ENCODE data around the gene CDH5. TPM values are rescaled to one million over a fixed set of nuclear protein-coding genes. Genes with fewer than 3 reads are reported as not detected.
A peak's percentile ranks its signal among the peaks of the same experiment; 100 is the strongest.

CDH5 gene
- total and polyA plus RNA-seq, 2 of the 8 experiments (the other 6 are each of a cell fraction or from before 2014, with no cell fraction given) = 0.32 TPM

- H3K23ac ChIP-seq (ENCODE audit: insufficient read length) = no peak overlapping the region
- H3K79me2 ChIP-seq (ENCODE audit: control insufficient read depth in 1 of 2, insufficient read depth in 2 of 2, low read length in 2 of 2) = no peaks in the 10 kb centered on the region
- no peak overlapping the region for H4K91ac ChIP-seq (replicated peaks; ENCODE audit: insufficient read length, low read length)
- DNase-seq (ENCODE audit: low read depth in 1 of 2, low spot score in 2 of 2) (peak in 1 of 2 experiments; percentile 53), FAIRE-seq (no peak)
- no peak overlapping the region for H4K5ac ChIP-seq (ENCODE audit: insufficient read length, low read depth, low read length)
- no peak overlapping the region for H3K18ac ChIP-seq (ENCODE audit: extremely low read depth, low read length)
- no peaks in the 10 kb centered on the region for H3K9me3 ChIP-seq (ENCODE audit: insufficient read depth in 2 of 2, low read depth in 1 of 2, low read length in 1 of 2)
- no peak overlapping the region for H2AK5ac ChIP-seq (ENCODE audit: low read depth, low read length)
- H3K4ac ChIP-seq (replicated peaks; ENCODE audit: insufficient read length, low read depth, low read length) = no peak overlapping the region
- peaks cover 7% of the 10 kb centered on the region for H3K23me2 ChIP-seq (ENCODE audit: low read depth, low read length)
- H2BK15ac ChIP-seq (ENCODE audit: low read length) = peak overlapping the region; percentile 84; the same call in 1 of the 2 replicates
- H3K56ac ChIP-seq (replicated peaks; ENCODE audit: insufficient read length, low read depth, low read length) = no peak overlapping the region
- ChIA-PET CTCF (ENCODE audit: partially characterized antibody) (interaction anchor here (0.7 to 4.3 kb wide), 11 partner anchors 12 to 161 kb away, joined by 3 to 36 read pairs (median 4); no protein-coding TSS in a partner anchor), POLR2A (ENCODE audit: partially characterized antibody) (interaction anchor here (1.2 to 1.6 kb wide), 2 partner anchors 15 to 175 kb away, joined by 3 to 4 read pairs; no protein-coding TSS in a partner anchor)
- 25% methylated on average over 11 of the region's 11 CpGs; no CpG with 5 or more reads in 1 of the 2 experiments for WGBS, 2 experiments (ENCODE audit: extremely low coverage in 1 of 2, insufficient coverage in 1 of 2, insufficient read length in 1 of 2, insufficient replicate concordance in 2 of 2, low coverage in 1 of 2, low lambda C conversion rate in 2 of 2, missing lambda C conversion rate in 1 of 2)
- peak overlapping the region in 1 of 4 experiments; percentile 65; a peak in 3 of 8 replicates for H3K4me3 ChIP-seq (ENCODE audit: extremely low read depth in 1 of 4, insufficient read depth in 2 of 4, low read depth in 3 of 4, low read length in 4 of 4)
- H3K14ac ChIP-seq (ENCODE audit: insufficient read length) = no peak overlapping the region
- peaks cover 0 to 29% (median 21%) of the 10 kb centered on the region in 4 experiments; a peak in 6 of 7 replicates for H3K4me1 ChIP-seq (replicated peaks in 1 of 4; ENCODE audit: control insufficient read depth in 3 of 4, insufficient read depth in 4 of 4, low read length in 3 of 4)
- H3K27ac ChIP-seq (ENCODE audit: low read depth, low read length) = no peak overlapping the region
- H2BK120ac ChIP-seq (replicated peaks; ENCODE audit: low read depth, low read length) = no peak overlapping the region
- peak overlapping the region; percentile 67 to 86 for H3K4me2 ChIP-seq (ENCODE audit: insufficient read depth in 1 of 2, low read depth in 2 of 2, low read length in 2 of 2)
- H2BK5ac ChIP-seq (ENCODE audit: low read depth, low read length) = no peak overlapping the region
- no peak overlapping the region for H2BK12ac ChIP-seq (ENCODE audit: low read depth, low read length)
- H4K20me1 ChIP-seq (replicated peaks in 1 of 2; ENCODE audit: control insufficient read depth in 1 of 2, insufficient read depth in 2 of 2, low read length in 2 of 2) = peaks cover 4 to 11% of the 10 kb centered on the region in 2 experiments
- no peaks in the 10 kb centered on the region for H3K79me1 ChIP-seq (ENCODE audit: low read depth, low read length)
- H3K9ac ChIP-seq (replicated peaks in 1 of 4; ENCODE audit: extremely low read depth in 1 of 4, low read depth in 3 of 4, low read length in 3 of 4) = no peak overlapping the region
- peaks cover 49 to 69% (median 59%) of the 10 kb centered on the region in 4 experiments for H3K27me3 ChIP-seq (replicated peaks in 1 of 4; ENCODE audit: control insufficient read depth in 3 of 4, extremely low read depth in 1 of 4, insufficient read depth in 3 of 4, low read length in 3 of 4)
- H4K8ac ChIP-seq (ENCODE audit: extremely low read depth, insufficient read depth, low read length) = no peak overlapping the region
- no peak for TF ChIP-seq BRCA1 (IDR thresholded peaks at IDR 0.05; ENCODE audit: low read depth, low read length)
- TF ChIP-seq JUN (IDR thresholded peaks at IDR 0.05; ENCODE audit: low read depth, low read length) = no peak
- TF ChIP-seq RFX5 (IDR thresholded peaks at IDR 0.05; ENCODE audit: borderline replicate concordance, low read depth, low read length) = no peak
- TF ChIP-seq PHF8 (conservative IDR thresholded peaks at IDR 0.05; ENCODE audit: low read depth, low read length) = no peak
- no peak for TF ChIP-seq ATF3 (IDR thresholded peaks at IDR 0.05; ENCODE audit: insufficient read depth, low read depth, low read length)
- no peak for TF ChIP-seq CTCF (IDR thresholded peaks at IDR 0.05; ENCODE audit: control extremely low read depth in 1 of 3, insufficient read depth in 1 of 3, low read depth in 1 of 3, low read length in 3 of 3)
- H2BK20ac ChIP-seq (ENCODE audit: low read length) = no peak overlapping the region
- H2AFZ ChIP-seq (ENCODE audit: low read length) = no peak overlapping the region
- no peaks in the 10 kb centered on the region for H3K36me3 ChIP-seq (ENCODE audit: control insufficient read depth in 2 of 4, insufficient read depth in 4 of 4, low read length in 3 of 4)
These were observed 62.3 kb downstream of the CDH5 start for GRCh38 chr16:66428682-66429251.
